H1 (cell line): ENCODE measurements around the gene CKLF. TPM values are rescaled to one million over a fixed set of nuclear protein-coding genes. Genes with fewer than 3 reads are reported as not detected.
A peak's percentile ranks its signal among the peaks of the same experiment; 100 is the strongest.

Source experiments
- ATF3 ChIP-seq: IDR thresholded peaks from 2 replicates; pipeline ENCODE4 v1.6.1; 2011; ENCODE audit warnings: low read depth, mild to moderate bottlenecking, low read length; ENCODE audit not compliant: insufficient read depth
- CBX5 ChIP-seq: fragments of 300-800, 300-1000 bp; sonication (generic); IDR thresholded peaks from 2 replicates; pipeline ENCODE4 v1.7.1; 2016; ENCODE audit warnings: antibody characterized with exemption, low read length, low read depth
- CHD2 ChIP-seq: IDR thresholded peaks from 2 replicates; pipeline ENCODE4 v1.6.1; 2012; ENCODE audit warnings: low read length, improper control_type of control experiment
- CTBP2 ChIP-seq: IDR thresholded peaks from 2 replicates; pipeline ENCODE4 v1.7.0; 2011; ENCODE audit warnings: borderline replicate concordance, mild to moderate bottlenecking, moderate library complexity, mixed read lengths, low read length; ENCODE audit not compliant: insufficient read depth, insufficient read length
- E2F6 ChIP-seq: IDR thresholded peaks from 2 replicates; pipeline ENCODE4 v1.6.1; 2012; ENCODE audit warnings: inconsistent platforms
- EP300 ChIP-seq, 2 experiments: IDR thresholded peaks; 1 replicate in 1 of 2; 2 replicates in 1 of 2; pipeline ENCODE4 v1.6.1; 2011 to 2012; ENCODE audit warnings: low read depth in 2 of 2, low read length in 2 of 2, mild to moderate bottlenecking in 2 of 2, borderline replicate concordance in 1 of 2, inconsistent platforms in 1 of 2, moderate library complexity in 1 of 2
- EZH2 ChIP-seq: fragments of 200-600 bp; sonication (generic); IDR thresholded peaks from 2 replicates; pipeline ENCODE4 v1.7.1; 2012; ENCODE audit warnings: low read depth, mild to moderate bottlenecking, moderate library complexity, low read length, inconsistent platforms; ENCODE audit not compliant: severe bottlenecking
- JUN ChIP-seq: IDR thresholded peaks from 2 replicates; pipeline ENCODE4 v1.6.1; 2011; ENCODE audit warnings: low read depth, mild to moderate bottlenecking, improper control_type of control experiment, low read length
- KDM5A ChIP-seq: fragments of 200-600 bp; IDR thresholded peaks from 2 replicates; pipeline ENCODE4 v1.7.1; 2012; ENCODE audit warnings: mild to moderate bottlenecking, low read length, inconsistent platforms, mixed read lengths
- MAFK ChIP-seq: IDR thresholded peaks from 2 replicates; pipeline ENCODE4 v1.6.1; 2012; ENCODE audit warnings: low read depth, mild to moderate bottlenecking, improper control_type of control experiment, low read length
- PHF8 ChIP-seq: fragments of 200-600 bp; sonication (generic); conservative IDR thresholded peaks from 2 replicates; pipeline ENCODE4 v1.7.1; 2012; ENCODE audit warnings: low read depth, mild to moderate bottlenecking, inconsistent platforms, low read length, moderate library complexity
- POLR2A ChIP-seq, 2 experiments: IDR thresholded peaks; 1 replicate in 1 of 2; 2 replicates in 1 of 2; pipeline ENCODE4 v1.6.1; 2011; ENCODE audit warnings: low read depth in 2 of 2, low read length in 2 of 2, mild to moderate bottlenecking in 2 of 2; ENCODE audit errors: control extremely low read depth in 1 of 2
- RBBP5 ChIP-seq: IDR thresholded peaks from 2 replicates; pipeline ENCODE4 v1.7.1; 2012; ENCODE audit warnings: low read depth, mild to moderate bottlenecking, inconsistent platforms, low read length, moderate library complexity, borderline replicate concordance
- RXRA ChIP-seq: IDR thresholded peaks from 2 replicates; pipeline ENCODE4 v1.6.1; 2011; ENCODE audit warnings: low read depth, mild to moderate bottlenecking, low read length, moderate library complexity; ENCODE audit not compliant: insufficient read depth
- SIN3A ChIP-seq, 2 experiments: IDR thresholded peaks in 1 of 2; conservative IDR thresholded peaks in 1 of 2; 2 replicates each; pipeline ENCODE4 v1.6.1; 2011 to 2012; ENCODE audit warnings: low read length in 2 of 2, improper control_type of control experiment in 1 of 2, low read depth in 1 of 2, mild to moderate bottlenecking in 1 of 2
- SIRT6 ChIP-seq: IDR thresholded peaks from one replicate; pipeline ENCODE4 v1.7.1; 2012; ENCODE audit warnings: low read length, inconsistent platforms
- SIX5 ChIP-seq: IDR thresholded peaks from 2 replicates; pipeline ENCODE4 v1.6.1; 2011; ENCODE audit warnings: mild to moderate bottlenecking, low read depth, low read length
- SP4 ChIP-seq: IDR thresholded peaks from 2 replicates; pipeline ENCODE4 v1.6.1; 2012; ENCODE audit warnings: low read length, inconsistent platforms
- SRF ChIP-seq: IDR thresholded peaks from 2 replicates; pipeline ENCODE4 v1.6.1; 2011; ENCODE audit warnings: mild to moderate bottlenecking, low read depth, low read length, moderate library complexity
- SUZ12 ChIP-seq: fragments of 200-600 bp; sonication (generic); IDR thresholded peaks from 2 replicates; pipeline ENCODE4 v1.6.1; 2012; ENCODE audit warnings: mild to moderate bottlenecking, inconsistent platforms, low read length, moderate library complexity, mixed read lengths
- TAF1 ChIP-seq: IDR thresholded peaks from 2 replicates; pipeline ENCODE4 v1.6.1; 2011; ENCODE audit warnings: mild to moderate bottlenecking, low read depth, low read length
- TEAD4 ChIP-seq: IDR thresholded peaks from 2 replicates; pipeline ENCODE4 v1.6.1; 2012; ENCODE audit warnings: low read depth, low read length, inconsistent platforms, mixed read lengths
- ZNF274 ChIP-seq: IDR thresholded peaks from 2 replicates; pipeline ENCODE4 v1.7.0; 2012; ENCODE audit warnings: low read length, borderline replicate concordance; ENCODE audit errors: extremely low read depth
- polyA plus RNA-seq, 7 experiments: library from polyadenylated mRNA; depleted of rRNA in 3 of 7; stranded (reverse) in 5 of 7; unstranded in 2 of 7; fragments of >200 nt in 5 of 7; fragments of 200-250 nt in 2 of 7; gene quantifications; 1 replicate in 5 of 7; 2 replicates in 1 of 7; 4 replicates in 1 of 7; pipeline versions ENCODE4 v1.2.1 to v1.2.3, GENCODE V29; 2011 to 2013; ENCODE audit warnings: missing spikeins in 2 of 7, mixed read lengths in 2 of 7
- total RNA-seq: library from RNA; stranded (reverse); fragmentation: NEBNext Ultra II Directional; extraction: Animal tissue kit (Norgen Biotek cat#: 25700); gene quantifications from 2 replicates; pipeline ENCODE4 v1.2.1, GENCODE V29; 2021

CKLF gene
- total and polyA plus RNA-seq, 2 of the 8 experiments (the other 6 are each of a cell fraction or from before 2014, with no cell fraction given) = 21.1 to 63.5 TPM

DNA sequence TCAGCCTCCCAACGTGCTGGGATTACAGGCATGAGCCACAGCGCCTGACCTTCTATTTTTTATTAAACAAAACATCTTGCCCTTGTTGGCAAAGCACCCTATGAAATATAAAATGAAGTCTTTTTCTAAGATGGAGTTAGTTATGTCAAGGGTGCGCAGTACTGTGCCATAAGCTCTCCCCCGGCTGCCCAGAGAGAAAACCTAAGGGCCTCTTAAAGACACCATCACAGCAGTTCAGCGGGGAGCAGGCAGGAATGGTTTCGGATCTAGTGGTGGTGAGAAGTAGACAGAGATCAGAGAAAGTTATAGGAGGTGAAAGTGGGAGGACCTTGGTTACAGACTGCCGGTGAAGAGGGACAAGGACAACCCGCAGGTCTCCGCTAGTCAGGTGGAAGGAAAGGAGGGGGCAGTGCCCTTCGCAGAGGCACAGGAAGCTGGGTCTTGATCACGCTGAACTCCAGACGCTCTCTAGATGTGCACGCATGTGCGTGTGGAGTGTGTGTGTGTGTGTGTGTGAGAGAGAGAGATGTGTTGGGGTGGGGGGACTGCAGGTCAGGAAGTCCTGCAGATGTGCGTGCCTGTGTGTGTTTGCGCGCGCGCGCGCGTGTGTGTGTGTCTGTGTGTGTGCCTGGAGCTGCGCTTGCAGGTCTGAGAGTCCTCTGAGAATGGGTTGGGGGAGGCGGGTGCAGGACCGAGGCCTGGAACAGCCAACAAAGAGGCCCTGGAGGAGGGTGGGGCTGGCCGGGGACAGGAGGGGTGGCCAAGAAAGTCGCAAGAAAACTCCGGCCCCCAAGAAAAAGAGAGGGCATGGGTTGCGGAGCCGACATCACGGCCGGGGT, 51.4 kb downstream of the CKLF start (continued):
- TF ChIP-seq TEAD4 = no peak
- no peak; the same call in 1 of the 2 replicates for TF ChIP-seq SP4
- no peak for TF ChIP-seq CHD2
- no peak for TF ChIP-seq SRF
- TF ChIP-seq SUZ12 = no peak; the same call in 1 of the 2 replicates
- TF ChIP-seq EP300 (IDR thresholded peaks at IDR 0.05; ENCODE audit: borderline replicate concordance in 1 of 2, low read depth in 2 of 2, low read length in 2 of 2) = peak in 1 of 2 experiments; percentile 31; a peak in 1 of 3 replicates
- TF ChIP-seq JUN = no peak
- no peak for TF ChIP-seq SIN3A (conservative IDR thresholded peaks at IDR 0.05 in 1 of 2, IDR thresholded peaks at IDR 0.05 in 1 of 2; ENCODE audit: low read depth in 1 of 2, low read length in 2 of 2)
- peak in 1 of 2 experiments; percentile 38; a peak in 2 of 3 replicates for TF ChIP-seq POLR2A (IDR thresholded peaks at IDR 0.05; ENCODE audit: control extremely low read depth in 1 of 2, low read depth in 2 of 2, low read length in 2 of 2)
- TF ChIP-seq EZH2 = peak; percentile 42
- no peak for TF ChIP-seq KDM5A
- no peak for TF ChIP-seq CBX5
- TF ChIP-seq RXRA = no peak
- peak; percentile 55 for TF ChIP-seq TAF1
- TF ChIP-seq SIX5 = no peak
- no peak for TF ChIP-seq ZNF274
- TF ChIP-seq MAFK = no peak
- no peak for TF ChIP-seq CTBP2
- no peak for TF ChIP-seq SIRT6
- no peak for TF ChIP-seq PHF8
- no peak for TF ChIP-seq E2F6
- TF ChIP-seq RBBP5 = 0 out of 2 replicates have a peak, but pooled peaks have one; percentile 37
- no peak for TF ChIP-seq ATF3
